HepG2 (cell line): Measurements from ENCODE around the gene WNK1. TPM values are rescaled to one million over a fixed set of nuclear protein-coding genes. Genes with fewer than 3 reads are reported as not detected.

ENCODE experiments used
- ATAC-seq: fragments of 200-7000 bp; cut with Tn5 transposase; 3 replicates; pipeline ENCODE4 v1.9.1; 2020; ENCODE audit warnings: mild to moderate bottlenecking, moderate library complexity
- BruUV-seq: library from RNA; stranded (reverse); fragments of 400-500 nt; replicated peaks from 2 replicates; lab custom pipeline; 2021; lab: Mats Ljungman, UMichigan
- CTCF ChIA-PET: fragments of 300-600 bp; formaldehyde crosslinking; extraction: SDS; loops from one replicate; lab custom pipeline; 2021; ENCODE audit warnings: low total read pairs, inconsistent platforms, low intra/inter-chr PET ratio; lab: Yijun Ruan, JAX
- POLR2A ChIA-PET: fragments of 350-600 bp; sonication (Branson Sonifier 250); formaldehyde crosslinking; loops from one replicate; lab custom pipeline; 2020; ENCODE audit warnings: antibody characterized with exemption, inconsistent platforms; lab: Yijun Ruan, JAX
- DNase-seq: peaks from one replicate; pipeline ENCODE4 v3.0.0-alpha.2; 2015; ENCODE audit warnings: low spot score
- FAIRE-seq: peaks from 3 replicates; lab custom pipeline; 2011; peaks lifted over from hg19 to GRCh38; lab: Jason Lieb, UNC
- H2AFZ ChIP-seq: one replicate; pipeline ENCODE4 v1.6.1; 2011; ENCODE audit warnings: low read length, inconsistent platforms
- H3K27ac ChIP-seq: fragments of 300-600 bp; 3 replicates; pipeline ENCODE4 v1.8.0; 2011; ENCODE audit warnings: mixed run types, mild to moderate bottlenecking, mixed read lengths, low read length, inconsistent platforms; ENCODE audit not compliant: insufficient read depth; ENCODE audit errors: extremely low read length
- H3K27me3 ChIP-seq, 2 experiments: fragments of 200-600 bp in 1 of 2; 2 replicates in 1 of 2; 3 replicates in 1 of 2; pipeline versions ENCODE4 v1.6.0 to v1.8.0; 2011; ENCODE audit warnings: low read length in 2 of 2, mild to moderate bottlenecking in 2 of 2, moderate library complexity in 2 of 2, inconsistent platforms in 1 of 2; ENCODE audit not compliant: insufficient read depth in 2 of 2, control insufficient read depth in 1 of 2
- H3K36me3 ChIP-seq, 2 experiments: fragments of 200-600 bp in 1 of 2; replicated peaks in 1 of 2; 2 replicates in 1 of 2; 3 replicates in 1 of 2; pipeline versions ENCODE4 v1.5.1 to v1.8.0; 2011; ENCODE audit warnings: low read length in 2 of 2, inconsistent platforms in 1 of 2; ENCODE audit not compliant: insufficient read depth in 2 of 2, control insufficient read depth in 1 of 2
- H3K4me1 ChIP-seq: 2 replicates; pipeline ENCODE4 v1.5.1; 2012; ENCODE audit warnings: low read length, inconsistent platforms; ENCODE audit not compliant: insufficient read depth
- H3K4me2 ChIP-seq: 2 replicates; pipeline ENCODE4 v1.6.0; 2011; ENCODE audit warnings: low read depth, low read length, inconsistent platforms
- H3K4me3 ChIP-seq, 3 experiments: fragments of 200-600 bp in 1 of 3; sonication (generic), shearing (Covaris generic) in 1 of 3; replicated peaks in 1 of 3; 2 replicates each; pipeline ENCODE4 v1.5.1; 2011 to 2016; ENCODE audit warnings: low read length in 3 of 3, inconsistent platforms in 2 of 3, low read depth in 2 of 3, mild to moderate bottlenecking in 2 of 3, control low read depth in 1 of 3, mixed read lengths in 1 of 3; ENCODE audit not compliant: insufficient read depth in 1 of 3
- H3K79me2 ChIP-seq: one replicate; pipeline ENCODE4 v1.6.1; 2011; ENCODE audit warnings: low read length, inconsistent platforms; ENCODE audit not compliant: insufficient read depth
- H3K9ac ChIP-seq: 2 replicates; pipeline ENCODE4 v1.6.0; 2011; ENCODE audit warnings: mild to moderate bottlenecking, low read depth, low read length, inconsistent platforms; ENCODE audit not compliant: insufficient read depth
- H3K9me3 ChIP-seq: 2 replicates; pipeline ENCODE4 v1.5.1; 2012; ENCODE audit warnings: mild to moderate bottlenecking, low read length
- H4K20me1 ChIP-seq: 2 replicates; pipeline ENCODE4 v1.6.0; 2011; ENCODE audit warnings: inconsistent platforms, mild to moderate bottlenecking, low read length, moderate library complexity; ENCODE audit not compliant: insufficient read depth
- HMG20B ChIP-seq: conservative IDR thresholded peaks from 2 replicates; pipeline ENCODE4 v1.6.1; 2016; ENCODE audit warnings: missing genetic modification reagents, missing compliant biosample characterization
- HNRNPUL1 ChIP-seq: fragments of 200-400 bp; formaldehyde crosslinking; IDR thresholded peaks from 2 replicates; pipeline ENCODE4 v1.6.1; 2017; ENCODE audit warnings: low read depth, mild to moderate bottlenecking, low read length, moderate library complexity
- IKZF1 ChIP-seq: fragments of 450-650 bp; IDR thresholded peaks from 2 replicates; pipeline ENCODE4 v1.7.1; 2016
- JUND ChIP-seq: sonication (generic); formaldehyde crosslinking; IDR thresholded peaks from 2 replicates; pipeline ENCODE4 v1.8.0; 2022; ENCODE audit warnings: mild to moderate bottlenecking, missing genetic modification reagents
- NFE2L1 ChIP-seq: sonication (generic); formaldehyde crosslinking; IDR thresholded peaks from 2 replicates; pipeline ENCODE4 v1.4.0; 2020; ENCODE audit warnings: missing genetic modification reagents, mild to moderate bottlenecking, borderline replicate concordance
- PHF5A ChIP-seq: IDR thresholded peaks from one replicate; pipeline ENCODE4 v1.6.1; 2018; ENCODE audit warnings: low read depth, missing genetic modification reagents; ENCODE audit not compliant: unreplicated experiment
- SIN3B ChIP-seq: fragments of 150-350 bp; IDR thresholded peaks from 2 replicates; pipeline ENCODE4 v1.6.1; 2014; ENCODE audit warnings: low read length
- SMAD3 ChIP-seq: sonication (generic); formaldehyde crosslinking; IDR thresholded peaks from 2 replicates; pipeline ENCODE4 v1.4.0; 2020; ENCODE audit warnings: missing genetic modification reagents
- TRIM24 ChIP-seq: sonication (generic); formaldehyde crosslinking; IDR thresholded peaks from 2 replicates; pipeline ENCODE4 v1.8.0; 2022; ENCODE audit warnings: mild to moderate bottlenecking, missing genetic modification reagents
- ZBTB7B ChIP-seq: sonication (generic); formaldehyde crosslinking; IDR thresholded peaks from 2 replicates; pipeline ENCODE4 v1.4.0; 2020; ENCODE audit warnings: missing genetic modification reagents
- ZSCAN30 ChIP-seq: sonication (generic); formaldehyde crosslinking; IDR thresholded peaks from 2 replicates; pipeline ENCODE4 v1.5.0; 2020; ENCODE audit warnings: mild to moderate bottlenecking, missing genetic modification reagents
- WGBS: methylation state at CpG from one replicate; pipeline ENCODE4 v1.1.6; 2017; ENCODE audit warnings: low lambda C conversion rate; 5-methylcytosine and 5-hydroxymethylcytosine counted together
- in situ Hi-C: cut with HindIII; loops from 2 replicates; pipeline ENCODE4 v1.10.0; 2017; ENCODE audit warnings: low pct_unique_long_range_greater_than_20kb; ENCODE audit not compliant: extremely low pct_ligation_motif_present
- intact Hi-C: fragments of 100-400 bp; cut with micrococcal nuclease; formaldehyde crosslinking; loops from one replicate; pipeline ENCODE4 v1.10.0; 2022; ENCODE audit not compliant: unreplicated experiment
- polyA plus RNA-seq, 8 experiments: library from polyadenylated mRNA; depleted of rRNA in 3 of 8; stranded (reverse) in 7 of 8; unstranded in 1 of 8; fragments of >200 nt; fragmentation: Illumina TruSeq in 4 of 8; extraction: Trizol in 4 of 8; gene quantifications; 2 replicates each; pipeline versions ENCODE4 v1.2.1 to v1.2.3, GENCODE V29; 2011 to 2016; ENCODE audit warnings: low read depth in 4 of 8, missing spikeins in 1 of 8, mixed read lengths in 1 of 8; ENCODE audit not compliant: insufficient read depth in 1 of 8
- total RNA-seq, 5 experiments: library from RNA; depleted of rRNA; stranded (reverse); fragments of >200 nt; fragmentation: Illumina TruSeq; extraction: Trizol; gene quantifications; 2 replicates each; pipeline ENCODE4 v1.2.3, GENCODE V29; 2016; ENCODE audit warnings: low read depth in 1 of 5

WNK1 gene
- total and polyA plus RNA-seq, 2 of the 13 experiments (the other 11 are each of a cell fraction or from before 2014, with no cell fraction given), result 31.1 to 54.8 TPM

GRCh38 chr12:817941-818600, 65.7 kb downstream of the WNK1 start:
- no peak for FAIRE-seq
- WGBS, result over 99% methylated on average over 3 of the region's 3 CpGs
- TF ChIP-seq PHF5A (CRISPR knock-in tag) (no peak), HMG20B (CRISPR knock-in tag) (no peak), SIN3B (no peak), ZSCAN30 (no peak), JUND (CRISPR knock-in tag) (no peak), IKZF1 (no peak), TRIM24 (CRISPR knock-in tag) (no peak), ZBTB7B (CRISPR knock-in tag) (no peak), HNRNPUL1 (no peak), NFE2L1 (CRISPR knock-in tag) (no peak), SMAD3 (CRISPR knock-in tag) (no peak)
- Histone ChIP-seq H2AFZ (no peak overlapping the region), H3K4me1 (no peaks in the 10 kb centered on the region), H3K27ac (no peak overlapping the region), H3K79me2 (peaks cover 76% of the 10 kb centered on the region), H3K36me3 (peaks cover 2 to 37% of the 10 kb centered on the region in 2 experiments), H3K9me3 (no peaks in the 10 kb centered on the region), H4K20me1 (peaks cover 9% of the 10 kb centered on the region), H3K27me3 (no peaks in the 10 kb centered on the region), H3K9ac (no peak overlapping the region), H3K4me2 (no peak overlapping the region), H3K4me3 (no peak overlapping the region)
- CTCF ChIA-PET, result no interaction called here
- intact Hi-C loops, result loop anchor here (5.0 kb wide), 2 partner anchors 66 to 274 kb away; partner anchors contain the start of gene WNK1
- in situ Hi-C loops, result loop anchor here (10.0 kb wide), 1 partner anchor 243 kb away; no protein-coding TSS in a partner anchor
- ATAC-seq, result no peak
- POLR2A ChIA-PET, result no interaction called here
- DNase-seq, result no peak
- no TSS peak for BruUV-seq
